Epithelial cell of proximal tubule (primary cell): ENCODE data around the gene FMN2. TPM values are rescaled to one million over a fixed set of nuclear protein-coding genes. Genes with fewer than 3 reads are reported as not detected.
A peak's percentile ranks its signal among the peaks of the same experiment; 100 is the strongest.

Source experiments
- DNase-seq: peaks from one replicate; pipeline ENCODE4 v3.0.0-alpha.2; 2011; ENCODE audit warnings: low read depth
- H3K4me3 ChIP-seq: 2 replicates; pipeline ENCODE4 v1.5.1; 2011; ENCODE audit warnings: low read depth, mild to moderate bottlenecking, low read length
- CTCF ChIP-seq: conservative IDR thresholded peaks from 2 replicates; pipeline ENCODE4 v1.5.1; 2012; ENCODE audit warnings: low read depth, mild to moderate bottlenecking, low read length
- total RNA-seq: library from RNA; depleted of rRNA; stranded (reverse); fragments of >200 nt; gene quantifications from 2 replicates; pipeline ENCODE4 v1.2.3, GENCODE V29; 2015

Gene FMN2
- total RNA-seq, 1 donor from 2014 or later = 0.86 TPM

DNA sequence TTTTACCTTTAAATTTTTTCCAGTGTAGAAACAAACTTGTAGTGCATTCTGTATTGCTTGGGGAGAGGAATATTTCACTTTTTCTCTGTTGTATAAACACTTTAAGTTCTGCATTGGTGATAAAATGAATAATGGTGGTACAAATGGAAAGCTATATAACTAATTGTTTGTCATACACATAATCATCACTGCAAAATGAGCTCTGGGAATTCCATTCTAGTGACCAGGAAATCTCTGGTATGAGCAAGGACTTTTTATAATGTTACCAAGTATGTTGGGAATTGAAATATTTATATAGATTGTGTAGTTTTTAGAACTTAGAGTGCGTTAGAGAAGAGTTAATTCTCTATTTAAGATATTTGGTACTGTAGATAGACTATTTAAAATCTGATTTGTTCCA, 5.0 kb upstream of the FMN2 start:
- H3K4me3 ChIP-seq = no peak overlapping the region
- TF ChIP-seq CTCF = no peak
- no peak for DNase-seq

GRCh38 chr1:240090014-240090413, 1.7 kb upstream of the FMN2 start:
- no peak for DNase-seq
- H3K4me3 ChIP-seq = no peak overlapping the region
- no peak for TF ChIP-seq CTCF

DNA sequence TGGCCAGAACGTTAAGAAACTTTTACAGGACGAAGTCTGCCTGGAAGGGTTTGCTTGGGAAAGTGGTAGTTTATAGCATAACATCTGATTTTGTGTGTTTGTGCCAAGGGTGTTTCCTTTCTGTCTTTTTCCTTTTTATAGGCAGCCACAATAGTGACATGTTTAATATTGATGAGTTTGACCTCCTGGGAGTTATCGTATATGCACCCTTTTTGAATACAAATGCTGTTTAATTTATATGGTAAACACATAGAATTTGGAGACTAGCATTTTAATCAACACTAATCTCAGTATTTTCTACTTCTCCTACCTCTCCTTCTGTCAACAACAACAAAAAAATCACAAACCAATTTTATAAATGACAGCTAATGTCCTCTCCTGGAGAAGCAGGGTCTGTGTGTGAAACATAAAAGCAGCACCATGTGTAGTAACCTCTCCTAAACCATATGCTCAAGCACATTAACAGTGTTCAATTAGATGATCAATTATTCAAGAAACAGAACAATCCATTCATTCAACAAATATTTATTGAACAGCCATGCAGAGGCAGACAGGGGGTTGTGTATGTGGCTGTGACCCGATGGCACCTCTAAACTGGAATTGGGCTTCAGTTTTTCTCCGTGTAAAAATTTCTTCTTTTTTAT, 604 bp upstream of the FMN2 start:
- no peak for DNase-seq
- H3K4me3 ChIP-seq = no peak overlapping the region
- TF ChIP-seq CTCF = no peak

DNA sequence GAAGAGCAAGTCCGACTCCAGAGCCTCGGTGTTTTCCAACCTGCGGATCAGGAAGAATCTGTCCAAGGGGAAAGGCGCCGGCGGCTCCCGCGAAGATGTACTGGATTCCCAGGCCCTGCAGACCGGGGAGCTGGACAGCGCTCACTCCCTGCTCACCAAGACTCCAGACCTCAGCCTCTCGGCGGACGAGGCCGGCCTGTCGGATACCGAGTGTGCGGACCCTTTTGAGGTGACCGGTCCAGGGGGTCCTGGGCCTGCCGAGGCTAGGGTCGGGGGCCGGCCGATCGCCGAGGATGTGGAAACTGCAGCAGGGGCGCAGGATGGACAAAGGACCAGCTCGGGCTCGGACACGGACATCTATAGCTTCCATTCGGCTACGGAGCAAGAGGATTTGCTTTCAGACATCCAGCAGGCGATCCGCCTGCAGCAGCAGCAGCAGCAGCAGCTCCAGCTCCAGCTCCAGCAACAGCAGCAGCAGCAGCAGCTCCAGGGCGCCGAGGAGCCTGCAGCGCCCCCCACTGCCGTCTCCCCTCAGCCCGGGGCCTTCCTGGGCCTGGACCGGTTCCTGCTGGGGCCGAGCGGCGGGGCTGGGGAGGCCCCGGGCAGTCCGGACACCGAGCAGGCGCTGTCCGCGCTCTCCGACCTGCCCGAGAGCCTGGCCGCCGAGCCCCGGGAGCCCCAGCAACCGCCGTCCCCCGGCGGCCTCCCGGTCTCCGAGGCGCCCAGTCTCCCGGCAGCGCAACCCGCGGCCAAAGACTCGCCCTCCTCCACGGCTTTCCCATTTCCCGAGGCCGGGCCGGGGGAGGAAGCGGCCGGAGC, 827 bp downstream of the FMN2 start:
- TF ChIP-seq CTCF = no peak
- DNase-seq = no peak
- peak overlapping the region; percentile 30 for H3K4me3 ChIP-seq

GRCh38 chr1:240093120-240093961, 1.7 kb downstream of the FMN2 start:
- no peak for DNase-seq
- TF ChIP-seq CTCF = no peak
- H3K4me3 ChIP-seq = peak overlapping the region; percentile 11

- DNase-seq = no peak
- no peak overlapping the region for H3K4me3 ChIP-seq
- TF ChIP-seq CTCF = no peak
Observed at GRCh38 chr1:240094041-240094722, 2.5 kb downstream of the FMN2 start.
